ENCODE data around the gene STX18. TPM values are rescaled to one million over a fixed set of nuclear protein-coding genes. Genes with fewer than 3 reads are reported as not detected.
A peak's percentile ranks its signal among the peaks of the same experiment; 100 is the strongest.

STX18 gene
- total RNA-seq, 1 donor from 2014 or later, result 14.2 TPM

GRCh38 chr4:4387531-4388310, 154.1 kb downstream of the STX18 start:
- ATAC-seq (no peak), DNase-seq (ENCODE audit: low spot score) (no peak)

- ATAC-seq (peak; percentile 27), DNase-seq (ENCODE audit: low spot score) (no peak)
Measured at GRCh38 chr4:4386736-4387392, 155.0 kb downstream of the STX18 start, which contains the start of gene NSG1. Gene NSG1, plus strand, starts transcription at chr4:4387102. Its CDS starts 528 bp downstream, at chr4:4387630.

DNA sequence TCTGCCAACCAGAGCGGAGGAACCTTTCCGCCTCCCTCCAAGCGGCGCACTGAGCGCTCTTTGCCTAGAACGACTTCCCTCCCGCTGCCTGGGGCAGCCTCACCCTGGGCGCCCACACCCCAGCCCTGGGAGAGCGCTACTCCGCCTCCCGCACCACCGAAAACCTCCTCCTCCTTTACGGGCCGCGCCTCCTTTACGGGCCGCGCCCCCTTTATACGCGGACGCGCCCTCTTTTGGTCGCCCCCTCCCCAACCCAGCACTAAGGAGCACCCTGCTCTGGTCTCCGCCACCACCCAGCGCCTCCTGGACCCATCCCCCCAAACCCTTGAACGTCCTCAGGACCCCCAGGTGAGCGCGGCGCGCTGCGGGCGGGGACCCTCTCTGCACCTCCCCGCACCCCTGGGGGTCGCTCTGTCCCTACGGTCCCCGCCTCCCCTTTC, 155.5 kb downstream of the STX18 start:
- ATAC-seq, result no peak
- DNase-seq (ENCODE audit: low spot score), result no peak

DNA sequence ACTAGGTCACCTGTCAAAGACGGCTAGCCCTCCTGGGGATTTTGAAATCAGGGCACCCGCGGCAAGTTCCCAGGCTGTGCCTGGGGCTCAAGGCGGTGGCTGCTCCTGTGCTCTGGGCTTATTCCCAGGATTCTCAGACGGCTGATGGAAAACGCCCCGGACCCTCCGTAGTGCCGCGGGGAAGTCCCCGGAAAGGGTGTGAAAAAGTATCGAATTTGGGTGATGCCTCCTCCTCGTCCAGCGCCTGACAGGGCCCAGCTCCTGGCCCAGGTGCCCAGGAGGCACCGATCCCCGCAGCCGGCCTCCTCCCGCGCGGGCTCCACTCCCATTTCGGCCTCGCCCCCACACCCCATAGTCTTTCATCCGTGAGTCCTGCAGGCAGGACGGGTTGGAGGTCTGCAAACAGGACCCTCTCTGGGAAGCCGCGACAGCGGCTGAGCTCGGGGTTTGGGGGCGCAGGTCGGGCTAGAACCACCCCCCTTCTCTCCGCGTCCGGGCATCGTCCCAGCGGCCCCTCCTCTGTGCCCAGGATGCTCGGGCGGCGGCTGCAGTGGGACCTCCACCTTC, 156.0 kb downstream of the STX18 start:
- no peak for ATAC-seq
- no peak for DNase-seq (ENCODE audit: low spot score)

- ATAC-seq (no peak), DNase-seq (ENCODE audit: low spot score) (no peak)
Measured at GRCh38 chr4:4384837-4385236, 157.0 kb downstream of the STX18 start.

GRCh38 chr4:4383085-4383484, 158.8 kb downstream of the STX18 start:
- ATAC-seq (no peak), DNase-seq (ENCODE audit: low spot score) (no peak)

DNA sequence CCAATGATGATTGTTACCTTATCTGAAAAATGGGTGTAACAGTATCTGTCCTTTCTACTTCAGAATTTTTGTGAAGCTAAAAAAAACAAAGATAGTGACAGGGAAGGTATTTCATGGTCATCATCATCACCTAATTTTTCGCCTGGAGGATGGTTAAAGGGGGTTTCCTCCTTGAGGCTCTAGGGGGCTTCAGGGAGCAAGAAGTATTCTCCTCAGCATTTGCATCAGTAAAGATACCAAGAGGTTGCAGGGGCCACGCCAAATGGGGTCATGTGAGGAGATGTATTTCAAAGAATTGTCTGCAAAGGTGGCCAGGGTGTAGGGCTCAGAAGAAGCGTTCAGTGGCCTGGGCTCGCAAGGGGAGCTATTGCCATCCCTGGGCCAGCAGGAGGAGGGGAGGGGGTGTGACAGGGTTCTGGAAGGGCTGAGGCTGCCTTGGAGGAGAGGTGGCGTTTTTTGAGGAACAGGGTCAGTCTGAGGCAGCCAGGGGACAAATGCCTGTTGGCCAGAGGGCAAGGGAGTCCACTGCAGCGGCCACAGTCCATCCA, 162.2 kb downstream of the STX18 start:
- ATAC-seq, result no peak
- DNase-seq (ENCODE audit: low spot score), result no peak

GRCh38 chr4:4377732-4378460, 164.0 kb downstream of the STX18 start:
- ATAC-seq (no peak), DNase-seq (ENCODE audit: low spot score) (no peak)

- ATAC-seq, result no peak
- no peak for DNase-seq (ENCODE audit: low spot score)
Measured at GRCh38 chr4:4377191-4377590, 164.7 kb downstream of the STX18 start.

DNA sequence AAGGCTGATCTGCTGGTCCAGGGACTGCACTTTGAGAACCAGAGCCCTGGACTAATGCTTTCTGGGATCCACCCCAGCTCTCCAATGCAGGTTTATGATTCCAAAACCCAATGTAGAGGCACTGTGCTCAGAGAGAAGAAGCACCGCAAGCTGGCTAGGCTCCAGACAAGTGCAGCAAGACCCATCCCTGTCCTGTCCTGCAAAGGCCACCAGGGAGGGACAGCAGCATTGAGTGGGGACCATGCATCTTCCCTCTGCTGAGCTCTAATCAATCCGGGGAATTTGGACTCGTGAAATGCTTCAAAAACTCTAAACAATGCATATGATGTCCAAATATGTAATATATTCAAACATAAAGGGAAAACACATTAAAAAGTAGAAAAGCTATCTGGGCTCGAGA, 165.8 kb downstream of the STX18 start:
- ATAC-seq (no peak), DNase-seq (ENCODE audit: low spot score) (no peak)

DNA sequence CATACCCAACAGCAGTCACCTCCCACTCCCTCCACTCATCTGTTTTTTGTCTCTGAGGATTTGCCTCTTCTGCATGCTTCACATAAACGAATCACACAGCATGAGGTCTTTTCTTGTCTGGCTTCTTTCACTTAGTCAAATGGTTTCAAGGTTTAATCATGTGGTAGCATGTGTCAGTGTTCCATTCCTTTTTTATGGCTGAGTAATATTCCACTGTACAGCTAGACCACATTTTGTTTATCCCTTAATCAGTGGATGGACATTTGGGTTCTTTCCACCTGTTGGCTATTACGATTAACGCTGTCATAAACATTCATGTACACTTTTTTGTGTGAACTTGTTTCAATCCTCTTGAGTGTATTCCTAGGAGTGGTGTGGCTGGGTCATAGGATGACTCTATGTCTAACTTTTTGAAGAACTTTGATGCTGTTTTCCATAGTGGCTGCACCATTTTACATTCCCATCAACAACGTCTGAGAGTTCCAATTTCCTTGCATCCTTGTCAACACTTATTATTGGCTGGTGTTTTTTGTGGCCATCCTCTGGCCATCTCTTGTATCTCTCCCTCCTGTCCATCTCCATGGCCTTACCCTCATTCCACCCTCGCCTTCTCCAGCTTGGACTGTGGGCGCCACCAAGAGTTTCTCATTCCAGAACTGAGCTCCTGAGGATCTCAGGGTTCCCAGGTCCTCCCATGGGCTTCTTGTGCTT, 167.3 kb downstream of the STX18 start:
- DNase-seq (ENCODE audit: low spot score), result no peak
- ATAC-seq, result no peak

Other genes starting within 250 kb of the STX18 start
- 0.13 TPM for gene NSG1, start 154.9 kb downstream of the STX18 start, total RNA-seq

Measured in left lobe of liver (tissue), 2 donors.